ENCODE data around the gene GSX2. TPM values are rescaled to one million over a fixed set of nuclear protein-coding genes. Genes with fewer than 3 reads are reported as not detected.
"Not testable (repeated sequence)": the region's sequence is repeated elsewhere in the genome, so short reads cannot be mapped to it uniquely, and the experiment has no call there.

GSX2 gene
- total RNA-seq, result not detected in 2 replicates

DNA sequence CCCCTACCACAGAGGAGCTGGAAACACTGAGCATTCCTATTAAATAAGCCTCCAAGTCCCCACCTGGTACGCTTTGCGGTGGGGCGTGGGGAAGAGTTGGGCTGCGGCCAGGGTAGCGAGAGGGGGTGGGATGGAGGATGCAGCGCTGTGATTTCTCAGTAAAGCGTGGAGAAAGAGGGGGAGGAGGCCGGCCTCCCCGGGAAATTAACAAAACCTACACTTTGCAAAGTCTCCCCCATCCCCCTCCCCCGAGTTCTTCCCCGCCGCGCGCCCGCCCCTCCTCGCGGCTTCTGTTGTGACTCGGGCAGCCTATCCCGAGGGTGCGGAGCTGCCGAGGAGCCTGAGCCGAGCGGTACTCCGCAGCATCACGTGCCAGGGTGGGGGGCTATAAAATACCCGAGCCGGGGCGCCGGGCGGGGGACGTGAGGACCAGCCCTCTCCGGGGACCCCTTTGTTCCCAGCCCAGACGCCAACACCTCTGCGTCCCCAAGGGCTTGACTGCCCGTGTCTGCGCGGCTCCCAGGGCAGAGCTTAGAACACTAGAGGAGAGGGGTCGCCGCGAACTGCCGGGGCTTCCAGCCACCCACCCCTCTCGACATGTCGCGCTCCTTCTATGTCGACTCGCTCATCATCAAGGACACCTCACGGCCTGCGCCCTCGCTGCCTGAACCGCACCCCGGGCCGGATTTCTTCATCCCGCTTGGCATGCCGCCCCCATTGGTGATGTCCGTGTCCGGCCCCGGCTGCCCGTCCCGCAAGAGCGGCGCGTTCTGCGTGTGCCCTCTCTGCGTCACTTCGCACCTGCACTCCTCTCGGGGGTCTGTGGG lies at the start of gene GSX2:
Gene GSX2 (plus strand): TSS at position 416 of the 827 bp plus-strand sequence. CDS start 182 bp downstream, at position 598.
- intact Hi-C loops (cut with micrococcal nuclease), result loop anchor here (2.0 to 10.0 kb wide), 2 partner anchors 129 to 165 kb away; partner anchors contain the start of gene PDGFRA

DNA sequence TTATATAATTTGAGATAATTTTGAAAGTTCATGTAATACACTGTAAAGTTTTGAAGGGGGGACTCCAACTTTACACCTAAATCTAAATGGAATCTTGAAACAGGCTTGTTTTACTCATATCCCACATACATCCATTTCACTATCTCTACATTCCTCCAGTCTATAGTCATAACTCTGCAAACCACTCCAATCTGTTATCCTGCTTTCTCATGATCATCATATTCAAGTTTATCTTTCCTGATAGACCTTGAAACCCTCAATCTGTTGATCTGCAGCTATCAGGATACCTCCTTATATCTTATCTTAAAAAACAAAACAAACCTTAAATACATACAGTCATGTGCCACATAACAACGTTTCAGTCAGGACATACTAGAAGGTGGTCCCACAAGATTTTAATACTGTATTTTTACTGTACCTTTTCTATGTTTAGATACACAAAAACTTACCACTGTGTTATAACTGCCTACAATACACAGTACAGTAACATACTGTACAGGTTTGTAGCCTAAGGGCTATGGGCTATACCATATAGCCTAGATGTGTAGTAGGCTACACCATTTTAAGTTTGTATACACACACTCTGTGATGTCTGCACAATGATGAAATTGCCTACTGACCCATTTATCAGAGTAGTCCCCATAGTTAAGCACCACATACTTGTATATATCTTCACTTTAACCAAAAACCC lies 49.6 kb upstream of the GSX2 start:
- intact Hi-C loops (cut with micrococcal nuclease), result no loop called here

DNA sequence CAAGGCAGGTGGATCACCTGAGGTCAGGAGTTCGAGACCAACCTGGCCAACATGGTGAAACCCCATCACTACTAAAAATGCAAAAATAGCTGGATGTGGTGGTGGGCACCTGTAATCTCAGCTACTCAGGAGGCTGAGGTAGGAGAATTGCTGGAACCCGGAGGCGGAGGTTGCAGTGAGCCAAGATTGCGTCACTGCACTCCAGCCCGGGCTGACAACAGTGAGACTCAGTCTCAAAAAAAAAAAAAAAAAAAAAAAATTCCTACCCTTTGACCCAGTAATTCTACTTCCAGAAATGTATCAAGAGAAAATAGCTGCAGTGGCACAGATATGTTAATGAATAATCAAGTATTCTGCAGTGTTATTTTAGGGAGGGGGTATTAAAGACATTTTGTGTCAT lies 46.6 kb upstream of the GSX2 start:
- intact Hi-C loops (cut with micrococcal nuclease), result not testable (repeated sequence)

DNA sequence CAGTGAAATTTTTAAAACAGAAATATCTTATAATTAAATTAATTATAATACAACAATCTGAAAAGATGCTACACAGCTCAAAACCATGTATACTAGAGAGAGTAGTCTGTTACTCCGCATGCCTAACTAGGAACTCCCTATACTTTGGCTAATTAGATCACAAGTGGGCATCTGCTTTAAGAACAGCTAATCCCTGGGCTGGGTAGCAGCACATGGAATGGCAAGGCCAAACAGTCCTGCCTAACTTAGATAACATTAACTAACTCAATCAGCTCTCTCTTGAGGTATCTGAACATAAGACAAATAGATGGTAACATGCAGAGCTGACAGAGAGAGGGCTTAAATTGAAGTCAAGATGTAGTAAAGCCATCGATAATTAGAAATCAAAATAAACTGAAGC lies 45.5 kb upstream of the GSX2 start:
- intact Hi-C loops (cut with micrococcal nuclease), result no loop called here

DNA sequence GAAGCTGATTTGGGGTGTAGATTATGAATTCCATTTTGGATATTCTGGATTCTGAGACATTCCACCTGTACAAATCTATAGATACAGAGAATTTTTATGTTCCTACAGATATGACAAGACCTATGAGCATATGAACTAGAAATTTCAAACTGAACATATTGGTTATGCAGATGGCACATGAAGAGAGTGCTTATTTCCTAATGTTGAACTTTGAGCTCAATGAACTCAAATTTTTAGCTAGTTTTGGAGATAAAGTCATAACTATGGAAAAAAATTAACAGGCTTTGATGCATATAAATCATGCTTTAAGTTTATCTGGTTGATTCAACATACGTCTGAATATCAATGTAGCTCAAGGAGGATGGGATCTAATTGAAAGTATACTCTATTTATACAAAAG lies 44.5 kb upstream of the GSX2 start:
- intact Hi-C loops (cut with micrococcal nuclease), result no loop called here

DNA sequence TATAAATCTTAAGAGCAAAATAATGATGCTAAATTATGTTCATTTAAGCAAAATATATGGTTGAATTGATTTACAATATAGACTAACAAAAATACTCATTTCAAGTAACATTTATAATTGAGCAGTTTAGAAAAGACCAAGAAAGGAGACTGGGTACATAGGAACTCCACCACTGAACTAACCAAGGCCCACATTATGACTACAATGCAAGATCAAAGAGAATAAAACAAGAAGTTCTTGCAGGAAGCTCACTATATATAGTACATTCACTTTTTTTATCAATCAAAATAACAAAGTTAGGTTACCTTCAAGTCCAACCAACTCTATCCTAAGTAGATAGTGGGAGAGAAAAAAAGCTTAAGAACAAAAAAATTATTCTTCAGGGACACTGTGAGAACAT lies 43.6 kb upstream of the GSX2 start:
- intact Hi-C loops (cut with micrococcal nuclease), result no loop called here

DNA sequence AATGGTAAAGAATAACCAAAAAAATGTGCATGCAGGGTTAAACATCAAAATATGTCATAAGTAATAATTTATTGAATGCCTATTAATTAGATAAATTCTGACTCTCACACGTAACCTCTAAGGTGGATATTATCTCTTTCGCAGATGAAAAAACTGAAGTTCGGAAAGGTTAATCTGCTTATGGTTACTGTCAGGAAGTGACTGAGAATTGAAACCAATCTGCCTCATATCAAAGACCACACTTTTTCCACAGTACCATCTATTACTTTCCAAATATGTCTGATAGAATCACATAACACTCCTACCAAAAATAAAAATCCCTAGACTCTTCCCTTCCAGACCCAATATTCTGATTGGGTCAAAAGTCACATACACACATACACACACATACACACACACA lies 41.8 kb upstream of the GSX2 start:
- intact Hi-C loops (cut with micrococcal nuclease), result no loop called here

DNA sequence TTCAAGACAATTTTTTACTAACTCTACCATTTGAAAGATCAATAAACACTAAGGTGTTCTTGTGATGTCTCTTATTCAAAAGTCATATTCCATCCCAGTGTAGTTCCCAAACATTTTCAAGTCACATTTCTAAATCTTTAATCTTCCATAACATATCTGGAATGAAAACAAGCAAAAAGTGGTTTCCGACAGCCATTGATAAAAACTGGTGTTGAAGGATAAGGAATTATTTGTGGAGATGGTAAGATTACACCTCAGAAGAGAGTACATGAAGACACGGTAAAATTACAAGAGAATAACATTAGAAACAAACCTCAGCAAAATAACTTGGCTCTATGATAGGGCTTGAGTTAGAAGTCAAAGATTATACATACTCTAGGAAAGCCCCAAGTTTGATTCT lies 39.8 kb upstream of the GSX2 start:
- intact Hi-C loops (cut with micrococcal nuclease), result loop anchor here (5.0 kb wide), 5 partner anchors 257 to 1887 kb away; partner anchors contain the start of genes CEP135, CLOCK, EXOC1 and SCFD2

DNA sequence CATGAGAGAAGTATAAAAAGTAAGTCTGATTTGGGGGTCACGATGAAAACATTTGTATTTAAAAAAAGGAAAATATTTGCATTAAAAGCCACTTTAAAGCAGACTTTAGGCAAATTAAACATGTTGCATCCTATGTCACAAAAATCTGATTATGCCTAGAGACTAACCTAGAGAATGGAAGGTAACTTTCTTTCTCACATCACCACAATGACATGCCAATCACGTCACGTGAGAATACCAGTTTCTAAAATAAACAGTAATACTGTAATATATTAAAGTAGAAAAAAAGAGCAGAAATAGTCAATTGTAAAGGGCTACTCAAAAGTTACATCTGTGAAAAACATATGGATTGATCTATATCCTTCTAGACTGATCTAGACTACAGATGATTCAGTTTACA lies 38.9 kb upstream of the GSX2 start:
- intact Hi-C loops (cut with micrococcal nuclease), result loop anchor here (5.0 kb wide), 5 partner anchors 256 to 1886 kb away; partner anchors contain the start of genes CEP135, CLOCK, EXOC1 and SCFD2

DNA sequence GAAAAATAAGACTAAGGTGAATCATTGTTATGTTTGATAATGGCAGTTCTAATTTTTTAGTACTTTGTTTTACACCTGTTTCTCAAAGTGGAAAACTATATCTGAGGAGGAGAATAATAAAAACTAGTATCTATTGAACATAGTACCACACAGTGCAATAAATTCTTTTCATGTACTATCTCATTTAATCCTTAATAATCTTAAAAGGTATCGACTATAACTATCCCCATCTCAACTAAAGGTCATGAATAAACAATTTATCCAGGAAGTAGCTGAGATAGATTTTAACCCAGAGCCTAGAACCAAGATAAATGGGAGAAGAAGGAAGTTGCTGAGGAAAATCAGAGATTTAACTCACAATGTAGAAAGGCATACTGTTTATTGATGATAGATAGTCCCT lies 38.1 kb upstream of the GSX2 start:
- intact Hi-C loops (cut with micrococcal nuclease), result loop anchor here (5.0 kb wide), 5 partner anchors 255 to 1885 kb away; partner anchors contain the start of genes CEP135, CLOCK, EXOC1 and SCFD2

DNA sequence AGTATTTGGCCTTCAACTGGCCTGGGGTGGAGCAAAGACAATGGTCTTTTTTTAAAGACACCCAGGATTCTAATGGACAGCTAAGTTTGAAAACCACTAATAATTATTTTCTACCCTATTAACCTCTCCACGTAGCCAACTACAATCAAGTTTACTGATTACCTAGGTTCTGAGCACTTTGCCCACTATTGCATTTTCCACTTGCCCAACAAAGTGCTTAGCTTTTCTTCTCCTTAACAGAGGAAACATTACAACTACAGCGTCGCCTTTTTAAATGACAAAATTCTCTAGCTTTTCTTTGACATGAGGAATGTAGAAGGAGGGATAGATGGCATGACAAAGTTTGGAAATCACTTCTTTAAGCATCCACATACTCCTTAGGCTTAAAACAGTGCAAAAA lies 37.6 kb upstream of the GSX2 start:
- intact Hi-C loops (cut with micrococcal nuclease), result loop anchor here (5.0 kb wide), 5 partner anchors 255 to 1885 kb away; partner anchors contain the start of genes CEP135, CLOCK, EXOC1 and SCFD2

DNA sequence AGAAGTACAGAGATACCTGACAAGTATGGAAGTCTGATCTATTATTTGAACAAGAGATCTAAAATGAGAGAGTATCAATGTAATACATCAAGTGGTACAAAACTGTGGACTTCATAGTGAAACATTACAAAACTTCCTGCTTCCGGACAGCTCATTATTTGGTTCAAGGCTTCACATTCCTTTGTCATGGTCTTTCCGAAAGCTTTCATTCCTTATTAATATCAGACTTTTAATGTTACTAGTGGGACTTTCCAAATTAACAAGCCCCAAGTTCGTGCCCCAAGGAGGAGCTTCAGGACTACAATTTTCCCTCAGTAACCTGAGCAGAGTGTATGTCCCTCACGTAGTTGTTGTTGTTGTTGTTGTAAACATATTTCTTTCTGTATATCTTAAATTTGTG lies 36.7 kb upstream of the GSX2 start:
- intact Hi-C loops (cut with micrococcal nuclease), result loop anchor here (1.0 to 5.0 kb wide), 6 partner anchors 254 to 1884 kb away; partner anchors contain the start of genes CEP135, CLOCK, EXOC1 and SCFD2

DNA sequence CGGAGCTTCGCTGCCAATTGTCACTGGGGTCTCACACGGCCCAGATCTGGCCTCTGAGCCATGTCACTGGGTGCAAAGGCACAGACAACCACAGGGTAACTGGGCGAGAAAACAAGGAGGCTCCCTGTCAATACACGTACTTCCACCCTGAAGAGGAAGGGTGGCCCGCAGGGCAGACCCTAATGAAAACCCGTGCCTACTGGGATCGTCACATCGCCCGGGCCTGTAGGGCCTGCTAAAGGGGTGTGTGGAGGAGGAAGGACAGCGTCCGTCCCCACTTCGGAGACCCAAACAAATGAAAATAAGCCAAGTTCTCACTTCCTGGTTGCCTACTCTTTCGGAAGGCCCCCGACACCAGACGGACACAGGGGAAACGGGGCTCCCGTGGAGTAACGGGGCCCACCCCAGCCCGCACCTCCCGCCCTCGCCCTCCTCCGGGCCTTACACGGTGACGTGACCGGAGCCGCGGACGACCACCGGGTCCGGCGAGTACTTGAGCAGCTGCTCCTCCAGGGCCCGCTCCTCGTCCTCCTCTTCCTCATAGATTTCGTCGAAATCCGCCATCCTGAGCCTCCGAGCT lies 36.1 kb upstream of the GSX2 start:
- intact Hi-C loops (cut with micrococcal nuclease), result loop anchor here (1.0 to 5.0 kb wide), 7 partner anchors 27 to 1883 kb away; partner anchors contain the start of genes CEP135, CLOCK, EXOC1 and SCFD2

DNA sequence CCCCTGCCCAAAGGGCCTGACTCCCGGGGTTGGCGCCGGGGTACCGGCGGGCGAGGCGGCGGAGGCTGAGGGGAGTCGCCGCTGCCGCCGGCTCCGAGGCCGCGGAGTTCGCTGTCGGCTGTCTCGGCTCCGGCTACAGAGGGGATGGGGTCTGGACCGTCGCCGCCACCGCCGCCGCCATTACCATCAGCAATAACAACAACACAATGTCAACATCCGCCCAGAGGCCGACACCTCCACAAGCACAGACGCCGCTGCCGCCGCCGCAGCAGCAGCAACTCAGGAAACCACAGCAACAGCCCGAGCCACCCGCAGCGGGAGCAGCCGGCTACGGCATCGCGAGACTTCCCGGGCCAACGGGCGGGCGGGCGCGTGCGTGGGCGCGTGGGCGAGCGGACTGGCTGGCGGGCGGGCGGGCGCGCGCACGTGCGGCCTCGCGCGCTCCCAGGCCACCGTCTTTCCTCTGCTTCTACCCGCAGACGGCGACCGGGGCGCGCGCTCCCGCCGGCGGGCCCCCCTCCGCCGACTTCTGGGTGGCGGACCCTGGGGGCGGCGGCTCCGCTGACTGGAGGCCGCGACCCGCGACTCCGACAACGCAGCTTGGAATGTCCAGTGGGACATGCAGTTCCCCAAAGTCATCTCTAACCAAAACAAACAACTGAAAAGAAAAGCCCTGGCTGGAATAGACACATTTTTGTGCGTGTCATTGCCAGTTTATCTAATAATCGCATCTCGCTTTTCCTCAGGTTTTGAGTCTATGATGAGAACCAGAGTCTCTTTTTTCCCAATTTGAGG lies 35.4 kb upstream of the GSX2 start, which contains the start of gene CHIC2:
Gene CHIC2 (minus strand): TSS at position 289 of the 795 bp plus-strand sequence. CDS start 305 bp downstream, outside the sequence.
- intact Hi-C loops (cut with micrococcal nuclease), result loop anchor here (1.0 to 5.0 kb wide), 6 partner anchors 27 to 1883 kb away; partner anchors contain the start of genes CEP135, CLOCK, EXOC1 and SCFD2

DNA sequence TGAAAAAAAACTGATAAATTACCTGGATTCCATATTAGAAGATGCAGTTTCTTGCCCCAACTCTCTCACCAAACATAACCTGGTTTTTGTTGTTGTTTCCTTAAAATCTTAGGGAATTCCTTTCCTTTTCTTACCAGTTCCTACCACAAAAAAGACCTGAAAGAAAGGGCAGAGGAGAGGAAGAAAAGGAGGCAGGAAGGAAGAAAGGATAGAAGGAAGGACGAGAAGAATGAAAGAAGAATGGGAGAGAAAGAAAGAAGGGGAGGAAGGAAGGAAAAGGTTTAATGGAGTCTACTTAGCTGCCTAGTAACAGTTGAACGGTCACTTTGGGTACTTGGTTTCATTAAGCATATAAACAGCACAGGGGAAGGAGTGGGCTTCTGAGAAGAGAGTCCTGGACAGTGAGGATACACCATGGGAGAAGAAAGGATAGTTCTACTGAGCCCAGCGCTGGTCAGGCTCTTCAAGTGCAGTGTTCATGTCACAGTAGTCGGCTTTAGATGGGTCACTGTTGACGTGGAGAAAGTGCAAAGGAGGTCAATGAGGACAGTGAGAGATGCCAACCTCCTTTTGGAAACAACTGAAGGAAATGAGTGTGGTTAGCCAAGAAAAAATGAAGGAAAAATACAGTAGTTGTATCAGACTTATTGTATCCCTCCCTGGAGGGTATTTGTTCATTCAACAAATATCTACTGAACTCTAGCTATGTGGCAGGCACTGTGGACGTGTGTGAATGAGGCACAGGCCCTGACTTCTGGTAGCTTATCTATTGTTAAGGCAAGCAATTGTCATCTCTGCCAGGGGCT lies 34.5 kb upstream of the GSX2 start:
- intact Hi-C loops (cut with micrococcal nuclease), result no loop called here

DNA sequence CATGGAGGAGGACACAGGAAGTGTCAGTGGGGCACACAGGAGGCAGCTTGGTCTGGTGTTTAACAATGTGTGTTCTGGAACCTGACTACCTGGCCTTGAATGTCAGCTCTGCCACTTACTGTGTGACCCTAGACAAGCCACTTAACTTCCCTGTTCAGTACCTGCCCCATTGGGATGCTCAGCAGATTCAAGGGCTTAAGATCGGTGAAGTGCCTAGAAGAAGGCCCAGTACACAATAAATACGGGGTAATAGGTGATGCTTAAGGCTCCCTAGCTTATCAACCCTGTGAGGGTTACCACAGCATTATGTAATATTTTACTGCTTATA lies 33.9 kb upstream of the GSX2 start:
- intact Hi-C loops (cut with micrococcal nuclease), result no loop called here

DNA sequence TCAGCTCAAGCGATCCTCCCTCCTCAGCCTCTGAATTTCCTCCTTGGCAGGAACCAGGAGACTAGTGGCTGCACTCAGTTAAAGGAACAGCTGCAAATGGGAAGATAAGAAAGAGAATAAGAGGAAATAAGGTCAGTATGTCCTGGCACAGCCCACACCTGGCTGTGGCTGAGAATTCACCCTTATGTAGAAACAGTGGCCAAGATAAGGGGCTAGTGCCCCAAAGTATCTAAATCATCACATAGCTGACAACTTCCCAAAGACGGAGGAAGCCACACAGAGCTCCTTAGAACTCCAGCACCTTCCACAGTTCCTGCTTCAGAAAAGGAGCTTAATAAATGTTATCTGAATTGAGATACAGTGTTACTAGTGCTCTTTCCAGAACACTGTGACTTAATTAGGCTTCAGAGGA lies 33.2 kb upstream of the GSX2 start:
- intact Hi-C loops (cut with micrococcal nuclease), result no loop called here

DNA sequence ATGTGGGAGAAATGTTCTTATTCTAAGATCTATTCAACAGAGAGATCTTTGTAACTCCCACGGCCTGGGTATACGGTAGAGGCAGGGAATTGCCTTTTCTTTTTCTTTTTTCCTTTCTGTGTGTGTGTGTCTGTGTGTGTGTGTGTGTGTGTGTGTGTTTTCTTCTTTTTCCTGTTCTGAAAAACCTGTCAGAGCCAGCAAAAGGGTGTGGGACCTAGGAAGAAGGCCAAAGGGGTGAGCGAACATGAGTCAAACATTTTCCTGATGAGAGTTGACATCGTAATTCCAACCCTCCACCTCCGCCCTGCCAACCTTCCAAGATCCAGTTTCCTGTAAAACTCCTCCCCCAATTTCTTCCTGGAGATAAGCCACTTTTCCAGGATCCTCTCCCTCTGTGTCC lies 32.8 kb upstream of the GSX2 start:
- intact Hi-C loops (cut with micrococcal nuclease), result no loop called here

DNA sequence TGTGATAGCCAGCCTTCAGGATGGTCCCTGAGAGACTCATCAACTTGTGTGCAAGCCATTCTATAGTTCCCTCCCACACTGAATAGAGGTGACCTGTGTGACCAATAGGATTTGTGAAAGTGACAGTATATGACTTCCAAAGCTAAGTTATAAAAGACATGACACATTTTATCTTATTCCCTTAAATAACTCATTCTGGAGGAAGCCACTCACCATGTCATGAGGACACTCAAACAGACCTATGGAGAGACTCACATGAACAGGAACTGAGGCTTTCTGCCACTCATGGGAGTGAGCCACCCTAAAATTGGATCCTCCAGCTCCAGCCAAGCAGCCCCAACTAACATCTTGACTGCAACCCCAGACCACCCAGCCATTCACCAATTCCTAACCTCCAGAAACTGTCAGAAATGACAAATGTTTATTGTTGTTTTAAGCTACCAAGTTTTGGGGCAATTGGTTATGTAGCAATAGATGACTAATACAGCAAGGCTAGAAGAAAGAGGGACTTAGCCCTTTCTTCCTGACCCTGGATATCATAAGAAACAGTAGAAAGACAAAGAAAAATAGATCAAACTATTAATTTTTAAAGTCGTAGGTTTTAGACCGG lies 26.6 kb upstream of the GSX2 start:
- intact Hi-C loops (cut with micrococcal nuclease), result no loop called here

Measured in T-helper 2 cell treated with Interferon-gamma antibody and Interleukin-4, amounts not matched to agents 100 ng/mL and 5 ng/mL, for 36 hours (primary cell).